Activated gamma-delta T cell treated with Interleukin-2 at 50 U/mL for 16 hours (primary cell): ENCODE data around the gene MRTFA.

Experiments
- DNase-seq: peaks from one replicate; pipeline ENCODE4 v3.0.0-alpha.2; 2020

Gene MRTFA

DNA sequence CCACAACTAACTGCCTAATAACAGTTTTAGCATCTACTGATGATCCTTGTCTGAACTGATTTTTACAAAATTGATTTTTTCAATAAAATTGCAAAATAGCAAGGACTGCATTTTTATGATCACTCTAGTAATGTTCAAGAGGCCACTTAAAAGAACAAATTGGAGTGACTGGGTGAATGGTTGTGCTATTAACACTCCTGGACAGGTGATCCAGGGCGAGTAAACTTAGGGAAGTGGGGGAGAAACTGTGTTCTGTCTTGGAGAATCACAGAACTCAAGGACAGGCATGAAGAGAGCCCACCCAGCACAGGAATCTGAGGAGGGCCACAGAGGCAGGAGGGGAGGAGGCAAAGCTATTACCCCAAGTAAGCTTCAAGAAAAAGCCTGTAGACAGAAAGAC lies 190.3 kb downstream of the MRTFA start:
- DNase-seq: no peak

- DNase-seq: no peak
Measured at GRCh38 chr22:40444178-40444831, 192.2 kb downstream of the MRTFA start.

DNA sequence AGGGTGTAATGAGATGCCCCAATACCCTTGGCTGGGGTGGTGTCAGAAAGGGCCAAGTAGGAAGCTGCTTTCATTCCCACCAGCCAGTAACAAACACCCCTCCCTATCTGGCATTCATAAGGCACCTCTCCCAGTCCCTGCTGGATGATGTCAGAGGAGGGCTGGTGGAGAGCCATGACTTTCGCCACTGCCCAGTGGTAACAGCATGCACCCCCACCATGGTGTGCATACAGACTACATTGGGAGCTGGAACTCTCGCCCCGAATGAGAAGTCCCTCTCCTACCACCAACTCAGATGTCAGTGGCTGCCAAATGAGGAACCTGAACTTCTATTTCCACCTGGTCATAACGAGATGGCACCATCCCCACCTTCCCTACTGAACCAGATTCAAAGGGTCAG lies 192.8 kb downstream of the MRTFA start:
- no peak for DNase-seq

- DNase-seq: no peak
Measured at GRCh38 chr22:40441761-40442390, 194.6 kb downstream of the MRTFA start.

GRCh38 chr22:40436505-40437431 lies 199.8 kb downstream of the MRTFA start:
- no peak for DNase-seq

GRCh38 chr22:40434745-40435144 lies 201.8 kb downstream of the MRTFA start:
- DNase-seq: no peak

DNA sequence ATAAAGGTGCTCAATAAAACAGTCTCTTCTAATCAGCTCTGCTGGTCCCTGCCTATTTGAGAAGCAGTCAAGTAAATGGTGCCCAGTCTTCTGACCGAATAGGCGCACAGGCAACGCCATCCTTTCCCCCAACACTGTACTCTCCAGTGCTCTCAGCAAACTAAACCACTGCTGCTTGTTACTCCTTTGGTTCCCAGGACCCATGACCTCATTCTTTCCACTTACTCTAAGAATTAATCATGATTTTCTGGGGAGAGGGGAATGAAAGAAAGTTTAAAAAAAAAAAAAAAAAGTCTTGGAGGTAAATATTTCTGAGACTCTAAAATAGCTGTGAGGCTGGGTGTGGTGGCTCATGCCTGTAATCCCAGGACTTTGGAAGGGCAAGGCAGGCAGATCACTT lies 202.4 kb downstream of the MRTFA start:
- DNase-seq: no peak

DNA sequence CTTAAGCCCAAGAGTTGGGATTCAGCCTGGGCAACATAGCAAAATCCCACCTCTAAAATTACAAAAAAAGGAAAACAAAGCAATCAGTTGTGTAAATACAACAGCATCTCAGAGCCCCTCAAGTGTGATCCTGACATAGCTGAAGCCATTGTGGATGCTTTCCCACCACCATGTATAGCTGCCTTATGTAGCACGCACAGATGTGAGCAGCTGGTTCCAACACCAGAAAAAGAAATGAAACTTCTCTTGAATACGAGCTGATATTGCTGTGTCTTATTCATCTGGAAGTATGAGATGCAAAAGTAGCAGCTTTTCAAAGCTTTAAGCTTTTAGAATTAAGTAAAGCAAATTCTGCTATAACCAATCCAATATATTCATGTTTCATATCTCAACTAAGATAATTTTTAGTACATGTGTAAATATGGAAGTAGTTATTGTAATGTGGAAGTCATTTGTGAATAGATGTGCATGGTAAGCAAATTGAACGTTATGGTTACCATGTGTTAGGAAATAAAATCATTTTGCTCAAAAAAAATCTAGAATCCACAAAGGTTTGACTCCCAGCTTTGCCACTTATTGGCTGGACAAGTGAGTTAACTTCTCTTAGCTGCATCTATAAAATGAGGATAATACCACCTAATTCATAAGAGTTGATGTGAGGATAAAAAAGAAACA lies 203.0 kb downstream of the MRTFA start:
- DNase-seq: no peak

DNA sequence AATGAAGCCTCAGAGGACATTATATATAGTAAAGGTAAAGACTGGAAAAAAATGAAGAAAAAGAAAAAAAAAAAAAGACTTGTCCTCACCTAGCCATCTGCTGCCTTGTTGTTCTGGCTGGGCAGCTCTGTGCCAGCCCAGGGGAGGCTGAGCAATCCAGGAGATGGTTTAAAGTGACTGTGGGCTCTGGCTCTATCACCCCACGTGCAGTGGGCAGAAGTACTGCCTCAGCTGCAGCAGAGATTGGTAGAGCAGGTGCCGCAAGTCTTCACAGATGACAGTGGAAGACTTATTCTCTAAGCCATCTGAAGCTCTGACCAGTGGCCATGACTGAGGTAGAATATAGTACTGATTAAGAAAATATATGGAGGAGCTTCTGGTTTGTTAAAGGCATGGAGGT lies 203.9 kb downstream of the MRTFA start:
- DNase-seq: no peak

GRCh38 chr22:40432157-40432556 lies 204.4 kb downstream of the MRTFA start:
- DNase-seq: no peak

- no peak for DNase-seq
Measured at GRCh38 chr22:40430991-40431390, 205.5 kb downstream of the MRTFA start.

- DNase-seq: no peak
Measured at GRCh38 chr22:40429481-40429880, 207.0 kb downstream of the MRTFA start.

DNA sequence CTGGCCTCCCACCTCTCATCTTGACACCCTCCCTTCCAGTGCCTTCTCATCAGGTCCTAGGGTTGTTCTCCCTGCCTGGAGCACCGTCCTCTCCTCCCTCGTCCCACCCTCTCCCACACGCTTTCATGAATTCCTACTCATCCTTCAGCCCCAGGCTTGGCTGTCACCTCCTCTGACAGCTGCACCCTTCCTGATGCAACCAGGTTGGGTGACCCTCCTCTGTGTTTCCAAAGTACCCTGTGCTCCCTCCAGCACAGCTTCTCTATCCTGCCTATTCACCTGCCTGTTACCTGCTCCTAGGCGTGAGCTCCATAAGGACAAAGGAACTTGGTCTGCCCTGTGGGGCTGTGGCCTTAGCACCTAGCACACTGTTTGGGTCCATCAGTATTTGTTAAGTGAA lies 207.7 kb downstream of the MRTFA start:
- DNase-seq: no peak

GRCh38 chr22:40426594-40427333 lies 209.8 kb downstream of the MRTFA start:
- DNase-seq: no peak

DNA sequence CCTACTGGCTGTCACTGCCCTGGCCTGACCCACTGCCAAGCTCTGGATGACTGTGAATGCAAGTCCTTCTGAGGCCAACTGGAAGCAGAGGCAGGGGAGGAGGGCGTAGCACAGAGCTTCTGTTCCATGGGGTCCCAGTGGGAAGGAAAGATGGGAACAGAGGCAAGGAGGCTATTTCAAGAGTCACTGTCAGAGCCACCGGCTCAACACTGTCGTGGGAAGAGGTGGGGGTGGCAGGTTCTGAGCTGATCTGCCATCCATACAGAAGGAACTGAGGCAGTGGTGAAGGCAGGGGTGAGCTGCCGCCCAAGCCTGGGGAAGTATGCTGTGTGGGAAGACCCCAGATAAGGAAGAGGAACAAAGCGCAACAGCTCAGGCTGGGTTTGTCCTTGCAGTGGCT lies 211.4 kb downstream of the MRTFA start:
- DNase-seq: no peak

DNA sequence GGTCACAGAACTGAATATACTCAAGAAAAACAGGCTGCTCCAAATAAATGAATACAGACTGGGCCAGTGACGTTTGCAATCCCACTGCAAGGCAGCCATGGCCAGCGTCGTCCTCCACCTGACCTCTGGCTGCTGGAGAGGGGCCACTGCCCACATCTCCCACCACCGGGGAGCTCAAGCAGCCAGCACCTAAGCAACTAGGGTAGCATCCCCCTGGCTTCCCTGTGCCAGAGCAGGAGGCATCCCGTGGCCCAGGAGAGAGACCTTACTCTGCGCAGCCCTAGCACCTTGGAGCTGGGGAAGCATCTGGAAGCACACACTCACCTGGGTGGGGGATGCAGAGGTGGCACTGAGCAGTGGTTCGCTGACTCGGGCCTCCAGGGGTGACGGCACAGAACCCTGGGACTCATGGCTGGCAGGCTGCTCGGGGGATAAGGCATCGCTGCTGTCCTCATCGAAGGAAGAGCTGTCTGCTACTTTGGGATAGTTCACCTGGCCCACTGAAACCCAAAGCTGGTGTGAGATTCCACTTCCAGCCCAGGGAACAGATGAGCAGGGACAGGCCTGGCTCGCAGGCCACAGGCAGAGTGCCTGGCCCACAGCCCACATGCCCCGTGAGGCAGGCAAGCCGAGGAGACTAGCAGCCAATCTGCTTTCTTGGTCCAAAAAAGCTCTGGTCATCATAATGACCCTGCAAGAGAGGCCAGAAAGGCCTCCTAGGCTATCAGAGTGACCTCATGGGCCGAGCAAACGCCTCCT lies 212.5 kb downstream of the MRTFA start:
- DNase-seq: no peak

- DNase-seq: no peak
Measured at GRCh38 chr22:40423310-40423688, 213.2 kb downstream of the MRTFA start.

DNA sequence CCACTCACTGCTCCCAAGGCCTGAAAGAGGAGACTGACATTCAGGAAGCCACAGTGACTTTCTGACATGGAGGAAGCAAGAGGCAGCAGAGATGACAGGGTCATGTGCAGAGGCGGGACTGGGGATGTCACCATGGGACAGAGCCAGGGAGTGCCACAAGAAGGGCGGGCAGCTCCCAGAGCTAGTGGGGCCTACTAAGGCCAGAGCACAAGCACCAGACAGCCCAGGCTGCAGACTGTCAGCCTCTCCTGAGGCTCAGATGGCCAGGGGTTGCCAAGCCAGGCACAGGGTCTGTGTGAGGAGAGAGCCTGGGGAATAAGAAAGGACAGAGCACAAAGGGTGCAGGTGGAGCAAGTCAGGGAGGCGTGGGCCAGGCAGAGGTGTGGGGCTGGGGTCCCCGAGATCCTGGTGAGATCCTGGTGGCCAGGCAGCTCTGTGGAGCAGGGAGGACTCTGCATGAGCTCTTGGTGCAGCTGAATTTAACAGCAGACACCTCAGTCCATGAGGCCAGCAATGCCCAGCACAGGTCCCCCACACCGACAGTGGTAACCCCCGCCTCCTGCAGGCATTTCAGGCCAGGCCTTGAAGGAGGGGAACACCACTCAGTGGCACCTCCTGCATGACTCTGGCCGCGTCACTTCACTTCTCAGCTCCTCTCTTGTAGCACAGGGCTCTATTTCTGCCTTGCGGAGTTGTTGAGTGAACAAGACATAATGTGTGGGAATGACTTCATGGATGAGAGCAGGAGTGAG lies 213.8 kb downstream of the MRTFA start:
- DNase-seq: no peak

- DNase-seq: no peak
Measured at GRCh38 chr22:40421941-40422340, 214.6 kb downstream of the MRTFA start.

DNA sequence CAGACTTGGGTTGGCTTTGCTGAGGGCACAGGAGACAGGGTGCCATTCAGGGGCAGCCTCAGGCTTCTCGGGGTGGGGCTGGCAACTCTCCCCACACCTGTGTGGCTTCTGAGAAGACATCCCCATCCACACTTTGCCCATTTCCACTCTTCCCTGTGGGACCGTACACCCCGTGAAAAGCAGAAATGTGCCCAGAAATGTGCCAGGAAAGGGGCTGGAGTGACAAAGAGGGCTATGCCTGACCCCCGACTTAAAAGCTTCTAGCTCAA lies 215.5 kb downstream of the MRTFA start:
- no peak for DNase-seq

GRCh38 chr22:40420341-40421081 lies 216.0 kb downstream of the MRTFA start:
- no peak for DNase-seq
